ENCODE measurements around the gene DEXI.

The DEXI gene

GRCh38 chr16:10941127-10941933 lies 938 bp downstream of the DEXI start (continued):
- TF ChIP-seq REPIN1 (tag by site-specific recombination; IDR thresholded peaks at IDR 0.05; ENCODE audit: low read depth) (no peak), ZNF549 (tag by site-specific recombination; IDR thresholded peaks at IDR 0.05) (no peak), ZNF600 (tag by site-specific recombination; IDR thresholded peaks at IDR 0.05) (peak; percentile 29; the same call in 1 of the 2 replicates), ZBTB6 (tag by site-specific recombination; IDR thresholded peaks at IDR 0.05) (no peak), KLF8 (tag by site-specific recombination; IDR thresholded peaks at IDR 0.05) (no peak), ZNF324 (tag by site-specific recombination; IDR thresholded peaks at IDR 0.05) (no peak), ZNF121 (tag by site-specific recombination; IDR thresholded peaks at IDR 0.05) (0 out of 2 replicates have a peak, but pooled peaks have one; percentile 18), ZNF473 (tag by site-specific recombination; IDR thresholded peaks at IDR 0.05) (no peak), GFI1B (tag by site-specific recombination; IDR thresholded peaks at IDR 0.05) (no peak), ZNF23 (tag by site-specific recombination; IDR thresholded peaks at IDR 0.05; ENCODE audit: borderline replicate concordance) (no peak), SP2 (tag by site-specific recombination; IDR thresholded peaks at IDR 0.05) (peak; percentile 44; the same call in 1 of the 2 replicates), KLF17 (tag by site-specific recombination; IDR thresholded peaks at IDR 0.05) (peak; percentile 60; the same call in 1 of the 2 replicates), ZNF610 (tag by site-specific recombination; IDR thresholded peaks at IDR 0.05; ENCODE audit: borderline replicate concordance) (no peak), ZNF221 (tag by site-specific recombination; IDR thresholded peaks at IDR 0.05; ENCODE audit: borderline replicate concordance) (no peak), SETDB1 (IDR thresholded peaks at IDR 0.05; ENCODE audit: insufficient read length, low read length) (no peak), MZF1 (tag by site-specific recombination; IDR thresholded peaks at IDR 0.05; ENCODE audit: borderline replicate concordance) (no peak), ZNF639 (tag by site-specific recombination; IDR thresholded peaks at IDR 0.05) (no peak)
- TF ChIP-seq, protein P1, sequence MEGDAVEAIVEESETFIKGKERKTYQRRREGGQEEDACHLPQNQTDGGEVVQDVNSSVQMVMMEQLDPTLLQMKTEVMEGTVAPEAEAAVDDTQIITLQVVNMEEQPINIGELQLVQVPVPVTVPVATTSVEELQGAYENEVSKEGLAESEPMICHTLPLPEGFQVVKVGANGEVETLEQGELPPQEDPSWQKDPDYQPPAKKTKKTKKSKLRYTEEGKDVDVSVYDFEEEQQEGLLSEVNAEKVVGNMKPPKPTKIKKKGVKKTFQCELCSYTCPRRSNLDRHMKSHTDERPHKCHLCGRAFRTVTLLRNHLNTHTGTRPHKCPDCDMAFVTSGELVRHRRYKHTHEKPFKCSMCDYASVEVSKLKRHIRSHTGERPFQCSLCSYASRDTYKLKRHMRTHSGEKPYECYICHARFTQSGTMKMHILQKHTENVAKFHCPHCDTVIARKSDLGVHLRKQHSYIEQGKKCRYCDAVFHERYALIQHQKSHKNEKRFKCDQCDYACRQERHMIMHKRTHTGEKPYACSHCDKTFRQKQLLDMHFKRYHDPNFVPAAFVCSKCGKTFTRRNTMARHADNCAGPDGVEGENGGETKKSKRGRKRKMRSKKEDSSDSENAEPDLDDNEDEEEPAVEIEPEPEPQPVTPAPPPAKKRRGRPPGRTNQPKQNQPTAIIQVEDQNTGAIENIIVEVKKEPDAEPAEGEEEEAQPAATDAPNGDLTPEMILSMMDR (tag by site-specific recombination; IDR thresholded peaks at IDR 0.05), result no peak
- TF ChIP-seq, protein P2, sequence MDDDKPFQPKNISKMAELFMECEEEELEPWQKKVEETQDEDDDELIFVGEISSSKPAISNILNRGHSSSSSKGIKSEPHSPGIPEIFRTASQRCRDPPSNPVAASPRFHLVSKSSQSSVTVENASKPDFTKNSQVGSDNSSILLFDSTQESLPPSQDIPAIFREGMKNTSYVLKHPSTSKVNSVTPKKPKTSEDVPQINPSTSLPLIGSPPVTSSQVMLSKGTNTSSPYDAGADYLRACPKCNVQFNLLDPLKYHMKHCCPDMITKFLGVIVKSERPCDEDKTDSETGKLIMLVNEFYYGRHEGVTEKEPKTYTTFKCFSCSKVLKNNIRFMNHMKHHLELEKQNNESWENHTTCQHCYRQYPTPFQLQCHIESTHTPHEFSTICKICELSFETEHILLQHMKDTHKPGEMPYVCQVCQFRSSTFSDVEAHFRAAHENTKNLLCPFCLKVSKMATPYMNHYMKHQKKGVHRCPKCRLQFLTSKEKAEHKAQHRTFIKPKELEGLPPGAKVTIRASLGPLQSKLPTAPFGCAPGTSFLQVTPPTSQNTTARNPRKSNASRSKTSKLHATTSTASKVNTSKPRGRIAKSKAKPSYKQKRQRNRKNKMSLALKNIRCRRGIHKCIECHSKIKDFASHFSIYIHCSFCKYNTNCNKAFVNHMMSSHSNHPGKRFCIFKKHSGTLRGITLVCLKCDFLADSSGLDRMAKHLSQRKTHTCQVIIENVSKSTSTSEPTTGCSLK (tag by site-specific recombination; IDR thresholded peaks at IDR 0.05), result no peak

Data from HEK293 (cell line).